ENCODE results near the gene MST1R. TPM values are rescaled to one million over a fixed set of nuclear protein-coding genes. Genes with fewer than 3 reads are reported as not detected.

MST1R gene
- total RNA-seq, 1 donor from 2014 or later, result 6.5 TPM

DNA sequence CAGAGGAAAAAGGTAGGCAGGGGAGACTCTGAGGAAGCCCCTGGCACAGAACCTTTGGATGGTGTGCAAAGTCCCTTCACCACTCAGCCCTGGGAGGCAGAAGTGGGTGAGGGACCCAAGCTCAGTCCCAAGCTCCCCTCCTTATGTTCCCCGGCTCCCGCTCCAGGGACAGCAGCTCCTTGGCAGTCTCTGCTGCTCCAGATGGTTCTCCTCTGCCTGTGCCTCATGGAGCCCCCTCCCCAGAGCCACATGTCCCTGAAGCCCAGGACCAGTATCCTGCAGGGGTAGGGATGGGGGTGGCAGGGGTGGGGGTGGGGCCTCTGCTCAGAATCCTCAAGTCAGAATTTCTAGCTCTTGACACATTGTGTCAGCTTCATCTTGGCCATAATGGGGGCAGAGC is 26.0 kb downstream of the MST1R start:
- Histone ChIP-seq H3K27me3 (ENCODE audit: control insufficient read depth, insufficient read depth, low read length) (peaks cover 20% of the 10 kb centered on the region), H3K36me3 (ENCODE audit: control insufficient read depth, insufficient read depth, low read length) (no peaks in the 10 kb centered on the region), H3K4me3 (ENCODE audit: low read depth, low read length) (no peak overlapping the region)
- TF ChIP-seq, protein P1, sequence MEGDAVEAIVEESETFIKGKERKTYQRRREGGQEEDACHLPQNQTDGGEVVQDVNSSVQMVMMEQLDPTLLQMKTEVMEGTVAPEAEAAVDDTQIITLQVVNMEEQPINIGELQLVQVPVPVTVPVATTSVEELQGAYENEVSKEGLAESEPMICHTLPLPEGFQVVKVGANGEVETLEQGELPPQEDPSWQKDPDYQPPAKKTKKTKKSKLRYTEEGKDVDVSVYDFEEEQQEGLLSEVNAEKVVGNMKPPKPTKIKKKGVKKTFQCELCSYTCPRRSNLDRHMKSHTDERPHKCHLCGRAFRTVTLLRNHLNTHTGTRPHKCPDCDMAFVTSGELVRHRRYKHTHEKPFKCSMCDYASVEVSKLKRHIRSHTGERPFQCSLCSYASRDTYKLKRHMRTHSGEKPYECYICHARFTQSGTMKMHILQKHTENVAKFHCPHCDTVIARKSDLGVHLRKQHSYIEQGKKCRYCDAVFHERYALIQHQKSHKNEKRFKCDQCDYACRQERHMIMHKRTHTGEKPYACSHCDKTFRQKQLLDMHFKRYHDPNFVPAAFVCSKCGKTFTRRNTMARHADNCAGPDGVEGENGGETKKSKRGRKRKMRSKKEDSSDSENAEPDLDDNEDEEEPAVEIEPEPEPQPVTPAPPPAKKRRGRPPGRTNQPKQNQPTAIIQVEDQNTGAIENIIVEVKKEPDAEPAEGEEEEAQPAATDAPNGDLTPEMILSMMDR (IDR thresholded peaks at IDR 0.05; ENCODE audit: insufficient read depth, low read length, poor library complexity, severe bottlenecking), result no peak
- no peak for DNase-seq (ENCODE audit: low read depth)

DNA sequence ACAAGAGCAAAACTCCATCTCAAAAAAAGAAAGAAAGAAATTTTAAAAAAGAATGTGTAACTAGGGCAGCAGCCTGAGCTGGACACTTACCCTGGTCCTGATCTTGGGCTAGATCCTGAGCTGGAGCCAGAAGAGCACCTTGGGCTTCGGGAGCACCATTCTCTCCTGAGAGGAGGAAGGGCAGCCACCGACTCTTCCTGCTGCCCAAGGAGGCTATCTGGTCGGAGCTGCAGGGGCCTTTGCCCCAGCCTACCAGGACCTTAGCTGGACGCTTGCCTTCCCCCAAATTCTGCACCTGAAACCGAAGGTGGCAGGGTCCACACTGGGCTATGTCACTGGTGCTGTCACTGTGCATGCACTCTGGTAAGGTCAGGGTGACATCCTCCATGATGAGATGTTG is 27.1 kb downstream of the MST1R start:
- TF ChIP-seq, protein P1 (IDR thresholded peaks at IDR 0.05; ENCODE audit: insufficient read depth, low read length, poor library complexity, severe bottlenecking), result no peak

DNA sequence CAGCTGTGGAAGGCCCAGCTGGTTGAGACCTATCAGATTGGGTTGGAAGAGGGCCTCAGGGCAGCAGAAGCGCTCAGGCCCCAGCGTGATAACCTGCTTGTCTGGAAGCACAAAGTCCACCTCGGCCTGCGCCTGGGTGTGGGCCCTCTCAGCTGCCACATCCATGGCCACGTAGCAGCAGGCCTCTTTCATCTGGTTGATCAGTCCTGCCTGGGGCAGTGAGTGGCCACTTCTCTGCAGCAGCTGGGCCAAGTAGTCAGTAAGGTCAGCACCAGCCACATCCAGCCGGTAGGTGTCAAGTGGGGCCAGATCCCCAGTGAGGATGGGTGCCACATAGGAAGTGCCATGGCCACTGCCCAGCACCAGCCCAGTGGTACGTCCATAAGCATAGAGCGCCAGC is 30.1 kb downstream of the MST1R start:
- H3K4me3 ChIP-seq (ENCODE audit: low read depth, low read length), result no peak overlapping the region
- peaks cover 35% of the 10 kb centered on the region for H3K27me3 ChIP-seq (ENCODE audit: control insufficient read depth, insufficient read depth, low read length)
- TF ChIP-seq, protein P1 (IDR thresholded peaks at IDR 0.05; ENCODE audit: insufficient read depth, low read length, poor library complexity, severe bottlenecking), result no peak
- DNase-seq (ENCODE audit: low read depth), result no peak
- H3K36me3 ChIP-seq (ENCODE audit: control insufficient read depth, insufficient read depth, low read length), result no peaks in the 10 kb centered on the region

More for the DNA sequence above, 27.1 kb downstream of the MST1R start:
- Histone ChIP-seq H3K36me3 (ENCODE audit: control insufficient read depth, insufficient read depth, low read length) (no peaks in the 10 kb centered on the region), H3K27me3 (ENCODE audit: control insufficient read depth, insufficient read depth, low read length) (peaks cover 12% of the 10 kb centered on the region), H3K4me3 (ENCODE audit: low read depth, low read length) (no peak overlapping the region)
- no peak for DNase-seq (ENCODE audit: low read depth)

DNA sequence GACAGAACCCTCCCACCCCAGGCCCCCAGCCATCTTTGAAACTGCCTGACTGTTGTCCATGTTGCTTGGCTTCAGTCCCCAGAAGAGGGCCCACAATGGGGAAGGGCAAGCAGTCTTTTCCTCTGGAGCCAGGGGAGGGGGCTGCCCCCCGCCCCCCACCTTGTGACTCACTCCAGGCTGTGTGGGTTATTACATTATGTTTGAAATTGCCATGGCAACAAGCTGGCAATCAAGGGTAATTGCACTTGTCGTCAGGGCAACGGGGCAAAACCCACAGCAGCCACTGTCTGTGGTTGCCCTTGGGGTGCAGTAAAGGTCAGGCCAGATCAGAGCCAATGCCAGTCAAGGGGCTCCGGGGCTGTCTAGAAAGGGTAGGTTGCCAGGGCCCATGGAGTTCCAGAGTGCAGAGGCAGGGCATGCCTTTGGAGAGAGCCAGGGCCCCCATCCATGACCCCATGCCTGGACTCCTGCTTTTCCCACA is 30.8 kb downstream of the MST1R start:
- Histone ChIP-seq H3K27me3 (ENCODE audit: control insufficient read depth, insufficient read depth, low read length) (peaks cover 43% of the 10 kb centered on the region), H3K4me3 (ENCODE audit: low read depth, low read length) (no peak overlapping the region), H3K36me3 (ENCODE audit: control insufficient read depth, insufficient read depth, low read length) (no peaks in the 10 kb centered on the region)
- no peak for DNase-seq (ENCODE audit: low read depth)
- TF ChIP-seq, protein P1 (IDR thresholded peaks at IDR 0.05; ENCODE audit: insufficient read depth, low read length, poor library complexity, severe bottlenecking), result no peak

DNA sequence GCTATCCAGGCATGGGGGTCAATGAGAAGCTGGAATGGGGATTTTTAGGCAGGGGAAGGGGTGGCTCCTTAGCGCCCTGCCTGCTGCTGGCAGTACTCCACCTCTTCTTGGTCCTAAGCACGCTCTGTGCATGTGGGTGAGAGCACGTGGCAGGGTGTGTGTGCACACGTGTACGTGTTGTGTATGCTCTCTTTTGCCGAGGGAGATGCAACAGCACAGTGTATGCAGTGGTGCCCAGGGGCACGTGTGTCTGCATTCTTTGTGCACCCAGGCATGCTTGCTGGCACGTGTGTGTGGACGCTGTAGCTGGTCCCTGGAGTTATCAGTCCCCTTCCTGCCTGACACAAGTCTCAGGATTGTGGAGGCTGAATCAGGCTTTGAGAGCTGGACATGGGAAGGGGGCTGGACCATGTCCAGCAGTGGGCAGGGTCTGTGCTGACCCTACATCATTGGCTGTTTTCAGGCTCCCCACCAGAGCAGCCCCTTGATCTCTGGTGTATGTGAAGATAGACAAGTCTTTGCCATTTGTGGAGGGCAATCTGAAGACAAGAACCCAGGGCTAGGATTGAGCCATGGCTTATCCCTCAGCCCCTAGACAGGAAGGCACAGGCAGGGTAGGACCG is 32.0 kb downstream of the MST1R start:
- Histone ChIP-seq H3K27me3 (ENCODE audit: control insufficient read depth, insufficient read depth, low read length) (peaks cover 51% of the 10 kb centered on the region), H3K4me3 (ENCODE audit: low read depth, low read length) (no peak overlapping the region), H3K36me3 (ENCODE audit: control insufficient read depth, insufficient read depth, low read length) (no peaks in the 10 kb centered on the region)
- DNase-seq (ENCODE audit: low read depth), result no peak
- TF ChIP-seq, protein P1 (IDR thresholded peaks at IDR 0.05; ENCODE audit: insufficient read depth, low read length, poor library complexity, severe bottlenecking), result no peak

Measured in kidney epithelial cell (primary cell).